HL-60 (cell line): ENCODE measurements around the gene DAAM1.

ENCODE experiments used
- DNase-seq, 2 experiments: peaks; one replicate each; pipeline ENCODE4 v3.0.0-alpha.2; 2010 to 2020; ENCODE audit warnings: low read depth in 1 of 2, low spot score in 1 of 2
- H3K27ac ChIP-seq: fragments of 250-450 bp; sonication (Bioruptor Pico); replicated peaks from 2 replicates; pipeline ENCODE4 v1.5.1; 2020; ENCODE audit warnings: mild to moderate bottlenecking, moderate library complexity
- H3K27me3 ChIP-seq: fragments of 250-450 bp; sonication (Bioruptor Pico); 2 replicates; pipeline ENCODE4 v1.5.1; 2021; ENCODE audit warnings: mild to moderate bottlenecking, moderate library complexity; ENCODE audit not compliant: insufficient read depth, poor library complexity, severe bottlenecking
- H3K4me3 ChIP-seq: replicated peaks from 2 replicates; pipeline ENCODE4 v1.5.1; 2011; ENCODE audit warnings: mild to moderate bottlenecking, control low read depth, low read length; ENCODE audit not compliant: insufficient read depth
- CTCF ChIP-seq: IDR thresholded peaks from one replicate; pipeline ENCODE4 v1.5.1; 2011; ENCODE audit warnings: low read length, control low read depth, inconsistent platforms; ENCODE audit not compliant: insufficient read depth
- GABPA ChIP-seq: IDR thresholded peaks from 2 replicates; pipeline ENCODE4 v1.6.1; 2012; ENCODE audit warnings: low read depth
- POLR2AphosphoS5 ChIP-seq: IDR thresholded peaks from 2 replicates; pipeline ENCODE4 v1.6.1; 2012; ENCODE audit warnings: low read depth
- REST ChIP-seq: IDR thresholded peaks from 2 replicates; pipeline ENCODE4 v1.6.1; 2012; ENCODE audit warnings: low read depth; ENCODE audit not compliant: insufficient replicate concordance
- SPI1 ChIP-seq: IDR thresholded peaks from 2 replicates; pipeline ENCODE4 v1.6.1; 2012; ENCODE audit warnings: low read depth, mild to moderate bottlenecking, borderline replicate concordance

The DAAM1 gene

GRCh38 chr14:59202031-59202430, 13.6 kb downstream of the DAAM1 start:
- DNase-seq = no peak
- no peak overlapping the region for H3K27ac ChIP-seq
- H3K27me3 ChIP-seq = no peaks in the 10 kb centered on the region
- H3K4me3 ChIP-seq = no peak overlapping the region
- no peak for TF ChIP-seq REST

- no peak overlapping the region for H3K4me3 ChIP-seq
- no peak overlapping the region for H3K27ac ChIP-seq
- H3K27me3 ChIP-seq = no peaks in the 10 kb centered on the region
- no peak for TF ChIP-seq GABPA
- no peak for TF ChIP-seq REST
- DNase-seq = no peak
These were observed 15.8 kb downstream of the DAAM1 start for GRCh38 chr14:59204305-59204704.

GRCh38 chr14:59206892-59207291, 18.4 kb downstream of the DAAM1 start:
- no peak overlapping the region for H3K27ac ChIP-seq
- TF ChIP-seq SPI1 (no peak), GABPA (no peak), REST (no peak)
- no peaks in the 10 kb centered on the region for H3K27me3 ChIP-seq
- no peak for DNase-seq
- no peak overlapping the region for H3K4me3 ChIP-seq

- H3K27ac ChIP-seq = no peak overlapping the region
- DNase-seq = no peak
- no peak overlapping the region for H3K4me3 ChIP-seq
- TF ChIP-seq REST (no peak), CTCF (no peak), POLR2AphosphoS5 (no peak), SPI1 (no peak), GABPA (no peak)
- no peaks in the 10 kb centered on the region for H3K27me3 ChIP-seq
These were observed 19.1 kb downstream of the DAAM1 start for GRCh38 chr14:59207506-59207933.
